ENCODE measurements around the gene EED.

DNA sequence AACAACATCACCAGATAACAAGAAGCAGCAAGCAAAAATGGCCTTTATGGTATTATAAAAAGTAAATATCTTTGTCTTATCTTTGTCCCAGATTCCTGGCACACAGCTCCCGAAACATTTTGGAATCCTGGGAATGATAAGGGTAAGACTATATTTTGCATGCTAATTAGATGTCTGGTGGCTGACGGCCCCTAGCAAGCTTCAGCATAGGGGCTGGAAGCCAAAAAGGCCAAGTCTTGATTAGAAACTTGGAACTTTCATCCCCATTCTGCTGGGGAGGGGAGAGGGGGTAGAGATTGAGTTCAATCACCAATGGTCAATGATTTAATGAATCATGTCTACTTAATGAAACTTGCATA, 38.2 kb upstream of the EED start:
- TF ChIP-seq CTCF (IDR thresholded peaks at IDR 0.05; ENCODE audit: low read depth, low read length), result no peak
- no peak for TF ChIP-seq EZH2phosphoT487 (IDR thresholded peaks at IDR 0.05; ENCODE audit: low read depth)

Data from OCI-LY3 (cell line).